ENCODE data around the gene FGD2.
"Not testable (repeated sequence)": the region's sequence is repeated elsewhere in the genome, so short reads cannot be mapped to it uniquely, and the experiment has no call there.

The FGD2 gene

GRCh38 chr6:36971921-36972673 lies 33.4 kb upstream of the FGD2 start:
- DNase-seq: no peak

GRCh38 chr6:36973190-36973589 lies 32.3 kb upstream of the FGD2 start:
- no peak for DNase-seq

- no peak for DNase-seq
These were observed 31.8 kb upstream of the FGD2 start for GRCh38 chr6:36973647-36974046.

- no peak for DNase-seq
These were observed 30.0 kb upstream of the FGD2 start for GRCh38 chr6:36975231-36976006.

GRCh38 chr6:36976007-36976264 lies 29.5 kb upstream of the FGD2 start:
- DNase-seq: no peak

GRCh38 chr6:36976509-36976908 lies 28.9 kb upstream of the FGD2 start:
- no peak for DNase-seq

- no peak for DNase-seq
These were observed 28.5 kb upstream of the FGD2 start for GRCh38 chr6:36976931-36977330.

- no peak for DNase-seq
These were observed 27.9 kb upstream of the FGD2 start for GRCh38 chr6:36977470-36977941.

- no peak for DNase-seq
These were observed 26.8 kb upstream of the FGD2 start for GRCh38 chr6:36978421-36979346.

GRCh38 chr6:36979347-36979742 lies 26.1 kb upstream of the FGD2 start:
- no peak for DNase-seq

GRCh38 chr6:36980129-36980528 lies 25.3 kb upstream of the FGD2 start:
- no peak for DNase-seq

GRCh38 chr6:36980876-36981619 lies 24.4 kb upstream of the FGD2 start:
- no peak for DNase-seq

- no peak for DNase-seq
These were observed 21.9 kb upstream of the FGD2 start for GRCh38 chr6:36983538-36983937.

GRCh38 chr6:36984581-36985416 lies 20.7 kb upstream of the FGD2 start:
- peak; percentile 44 for DNase-seq

- no peak for DNase-seq
These were observed 20.0 kb upstream of the FGD2 start for GRCh38 chr6:36985417-36985807.

GRCh38 chr6:36985808-36986703 lies 19.4 kb upstream of the FGD2 start, which contains the start of gene MTCH1:
MTCH1 (minus strand) TSS chr6:36986196; CDS start chr6:36986173, 23 bp downstream.
- peak; percentile 90 for DNase-seq

- DNase-seq: no peak
These were observed 18.8 kb upstream of the FGD2 start for GRCh38 chr6:36986704-36987047.

- no peak for DNase-seq
These were observed 16.2 kb upstream of the FGD2 start for GRCh38 chr6:36989264-36989663.

- not testable (repeated sequence) for DNase-seq
These were observed 15.1 kb upstream of the FGD2 start for GRCh38 chr6:36990401-36990800.
